Keratinocyte (primary cell): ENCODE measurements around the gene SPRED3. TPM values are rescaled to one million over a fixed set of nuclear protein-coding genes. Genes with fewer than 3 reads are reported as not detected.

Experiments
- DNase-seq: peaks from one replicate; pipeline ENCODE4 v3.0.0-alpha.2; 2011; ENCODE audit warnings: low read depth, missing footprints, low spot score
- FAIRE-seq: peaks from 2 replicates; lab custom pipeline; 2011; peaks lifted over from hg19 to GRCh38; lab: Jason Lieb, UNC
- H2AFZ ChIP-seq: 2 replicates; pipeline ENCODE4 v1.6.0; 2012; ENCODE audit warnings: low read length, control low read depth, inconsistent platforms; ENCODE audit not compliant: control insufficient read depth
- H3K27ac ChIP-seq: 2 replicates; pipeline ENCODE4 v1.5.1; 2011; ENCODE audit warnings: low read length; ENCODE audit not compliant: control insufficient read depth, insufficient read depth
- H3K27me3 ChIP-seq: 3 replicates; pipeline ENCODE4 v1.6.0; 2011; ENCODE audit warnings: low read length; ENCODE audit not compliant: control insufficient read depth, insufficient read depth; ENCODE audit errors: extremely low read depth
- H3K36me3 ChIP-seq, 2 experiments: 2 replicates in 1 of 2; 3 replicates in 1 of 2; pipeline ENCODE4 v1.5.1; 2011; ENCODE audit warnings: low read length in 2 of 2, mild to moderate bottlenecking in 1 of 2; ENCODE audit not compliant: control insufficient read depth in 2 of 2, insufficient read depth in 2 of 2; ENCODE audit errors: extremely low read depth in 1 of 2
- H3K4me1 ChIP-seq: 3 replicates; pipeline ENCODE4 v1.5.1; 2011; ENCODE audit warnings: low read length; ENCODE audit not compliant: control insufficient read depth, insufficient read depth; ENCODE audit errors: extremely low read depth
- H3K4me2 ChIP-seq: 3 replicates; pipeline ENCODE4 v1.6.0; 2011; ENCODE audit warnings: low read depth, low read length; ENCODE audit not compliant: control insufficient read depth, insufficient read depth; ENCODE audit errors: extremely low read depth
- H3K4me3 ChIP-seq, 3 experiments: fragments of 200-600 bp in 1 of 3; sonication (generic) in 1 of 3; 2 replicates in 2 of 3; 3 replicates in 1 of 3; pipeline ENCODE4 v1.5.1; 2011 to 2016; ENCODE audit warnings: low read length in 3 of 3, mild to moderate bottlenecking in 3 of 3, control low read depth in 2 of 3, inconsistent platforms in 1 of 3, low read depth in 1 of 3, mixed read lengths in 1 of 3, mixed run types in 1 of 3, moderate library complexity in 1 of 3; ENCODE audit not compliant: control insufficient read depth in 2 of 3, insufficient read depth in 2 of 3; ENCODE audit errors: extremely low read depth in 1 of 3
- H3K79me2 ChIP-seq: 2 replicates; pipeline ENCODE4 v1.6.0; 2012; ENCODE audit warnings: low read length; ENCODE audit not compliant: control insufficient read depth, insufficient read depth
- H3K9ac ChIP-seq: 3 replicates; pipeline ENCODE4 v1.6.0; 2011; ENCODE audit warnings: low read length; ENCODE audit not compliant: control insufficient read depth, insufficient read depth; ENCODE audit errors: extremely low read depth
- H3K9me1 ChIP-seq: 3 replicates; pipeline ENCODE4 v1.6.0; 2011; ENCODE audit warnings: low read length; ENCODE audit not compliant: control insufficient read depth, insufficient read depth; ENCODE audit errors: extremely low read depth
- H3K9me3 ChIP-seq: 2 replicates; pipeline ENCODE4 v1.5.1; 2012; ENCODE audit warnings: low read depth, low read length; ENCODE audit not compliant: control insufficient read depth
- H4K20me1 ChIP-seq: 3 replicates; pipeline ENCODE4 v1.6.0; 2011; ENCODE audit warnings: low read length; ENCODE audit not compliant: control insufficient read depth, insufficient read depth; ENCODE audit errors: extremely low read depth
- CTCF ChIP-seq, 3 experiments: IDR thresholded peaks in 1 of 3; conservative IDR thresholded peaks in 1 of 3; optimal IDR thresholded peaks in 1 of 3; 2 replicates in 2 of 3; 3 replicates in 1 of 3; pipeline versions ENCODE3 to v1.5.1; 2011; ENCODE audit warnings: low read length in 3 of 3, mild to moderate bottlenecking in 3 of 3, moderate library complexity in 2 of 3, control low read depth in 1 of 3, inconsistent platforms in 1 of 3; ENCODE audit not compliant: insufficient read depth in 2 of 3; ENCODE audit errors: extremely low read depth in 1 of 3
- EZH2 ChIP-seq: IDR thresholded peaks from one replicate; pipeline ENCODE4 v1.6.1; 2012; ENCODE audit warnings: inconsistent platforms, mild to moderate bottlenecking, low read length, moderate library complexity
- dilution Hi-C: fragments of 300-500 bp; cut with MboI; formaldehyde crosslinking; loops from one replicate; pipeline ENCODE4 v1.7.0; 2020; ENCODE audit warnings: low sequenced_read_pairs; ENCODE audit not compliant: extremely low pct_ligation_motif_present
- polyA plus RNA-seq, 5 experiments: library from polyadenylated mRNA; depleted of rRNA in 3 of 5; stranded (reverse) in 3 of 5; stranded (forward) in 1 of 5; unstranded in 1 of 5; fragments of >200 nt; gene quantifications; 1 replicate in 1 of 5; 2 replicates in 3 of 5; 3 replicates in 1 of 5; pipeline versions ENCODE4 v1.2.1 to v1.2.3, GENCODE V29; 2011 to 2012; ENCODE audit warnings: missing spikeins in 2 of 5, low read depth in 1 of 5, low replicate concordance in 1 of 5

Gene SPRED3
- polyA plus RNA-seq, 1 donor (not counting 4 experiments of a cell fraction or from before 2014, with no cell fraction given), result 2.6 TPM

- H3K4me2 ChIP-seq, result no peak overlapping the region
- no peaks in the 10 kb centered on the region for H3K9me1 ChIP-seq
- no peak overlapping the region for H3K4me3 ChIP-seq
- no peak overlapping the region for H3K27ac ChIP-seq
- no peaks in the 10 kb centered on the region for H3K36me3 ChIP-seq
- no peaks in the 10 kb centered on the region for H3K79me2 ChIP-seq
- peaks cover 3% of the 10 kb centered on the region for H3K4me1 ChIP-seq
- H4K20me1 ChIP-seq, result no peaks in the 10 kb centered on the region
- dilution Hi-C loops, result no loop called here
- H3K27me3 ChIP-seq, result no peaks in the 10 kb centered on the region
- DNase-seq, result no peak
- no peak for FAIRE-seq
- H2AFZ ChIP-seq, result no peak overlapping the region
- no peak overlapping the region for H3K9ac ChIP-seq
- H3K9me3 ChIP-seq, result no peaks in the 10 kb centered on the region
- TF ChIP-seq EZH2 (no peak), CTCF (optimal IDR thresholded peaks at IDR 0.05 in 1 of 3, IDR thresholded peaks at IDR 0.05 in 1 of 3, conservative IDR thresholded peaks at IDR 0.05 in 1 of 3; ENCODE audit: extremely low read depth in 1 of 3, insufficient read depth in 2 of 3, low read length in 3 of 3) (no peak)
Observed at GRCh38 chr19:38367041-38367440, 21.5 kb upstream of the SPRED3 start.

GRCh38 chr19:38369584-38369983 lies 18.9 kb upstream of the SPRED3 start:
- no peak overlapping the region for H2AFZ ChIP-seq
- FAIRE-seq (no peak), DNase-seq (no peak)
- no peaks in the 10 kb centered on the region for H3K9me1 ChIP-seq
- dilution Hi-C loops, result no loop called here
- H3K27ac ChIP-seq, result no peak overlapping the region
- no peaks in the 10 kb centered on the region for H3K27me3 ChIP-seq
- H4K20me1 ChIP-seq, result no peaks in the 10 kb centered on the region
- H3K4me1 ChIP-seq, result no peaks in the 10 kb centered on the region
- H3K4me2 ChIP-seq, result no peak overlapping the region
- no peaks in the 10 kb centered on the region for H3K9me3 ChIP-seq
- no peak overlapping the region for H3K4me3 ChIP-seq
- no peak overlapping the region for H3K9ac ChIP-seq
- no peaks in the 10 kb centered on the region for H3K79me2 ChIP-seq
- no peak for TF ChIP-seq CTCF (optimal IDR thresholded peaks at IDR 0.05 in 1 of 3, IDR thresholded peaks at IDR 0.05 in 1 of 3, conservative IDR thresholded peaks at IDR 0.05 in 1 of 3; ENCODE audit: extremely low read depth in 1 of 3, insufficient read depth in 2 of 3, low read length in 3 of 3)
- no peak for TF ChIP-seq EZH2
- no peaks in the 10 kb centered on the region for H3K36me3 ChIP-seq
